SK-N-SH (cell line): ENCODE data around the gene UBE4B.

Experiments used
- CTCF ChIP-seq: fragments of 200-600 bp; sonication (generic); IDR thresholded peaks from 2 replicates; pipeline ENCODE4 v1.6.1; 2017; ENCODE audit warnings: antibody characterized with exemption, mild to moderate bottlenecking, moderate library complexity
- EP300 ChIP-seq, 2 experiments: IDR thresholded peaks; 2 replicates each; pipeline versions ENCODE4 v1.4.0 to v1.6.1; 2012; ENCODE audit warnings: borderline replicate concordance in 1 of 2, low read depth in 1 of 2, low read length in 1 of 2
- EZH2phosphoT487 ChIP-seq: fragments of 200-600 bp; sonication (generic); IDR thresholded peaks from 2 replicates; pipeline ENCODE4 v1.6.1; 2017; ENCODE audit warnings: low read depth, mixed run types, mild to moderate bottlenecking, antibody characterized with exemption, moderate library complexity, borderline replicate concordance
- FOXJ3 ChIP-seq: sonication (generic); formaldehyde crosslinking; IDR thresholded peaks from 2 replicates; pipeline ENCODE4 v1.5.1; 2020; ENCODE audit warnings: mild to moderate bottlenecking, missing genetic modification reagents
- GATA2 ChIP-seq: sonication (generic); formaldehyde crosslinking; IDR thresholded peaks from 2 replicates; pipeline ENCODE4 v1.5.0; 2020; ENCODE audit warnings: mild to moderate bottlenecking, missing genetic modification reagents
- JUND ChIP-seq: IDR thresholded peaks from 2 replicates; pipeline ENCODE4 v1.4.0; 2012
- MXI1 ChIP-seq: IDR thresholded peaks from 2 replicates; pipeline ENCODE4 v1.6.1; 2012; ENCODE audit warnings: mild to moderate bottlenecking, low read depth, low read length, improper control_type of control experiment
- POLR2AphosphoS5 ChIP-seq: IDR thresholded peaks from 2 replicates; pipeline ENCODE4 v1.6.1; 2012; ENCODE audit warnings: low read depth, low read length
- RCOR1 ChIP-seq: fragments of 150-350 bp; IDR thresholded peaks from 2 replicates; pipeline ENCODE4 v1.6.1; 2017; ENCODE audit warnings: antibody characterized with exemption, low read length
- RXRA ChIP-seq: IDR thresholded peaks from 2 replicates; pipeline ENCODE4 v1.4.0; 2012; ENCODE audit warnings: low read depth, mild to moderate bottlenecking, borderline replicate concordance
- SMC3 ChIP-seq: IDR thresholded peaks from 2 replicates; pipeline ENCODE4 v1.6.1; 2012; ENCODE audit warnings: low read depth, low read length, improper control_type of control experiment
- TCF12 ChIP-seq: IDR thresholded peaks from 2 replicates; pipeline ENCODE4 v1.4.0; 2012
- USF1 ChIP-seq: IDR thresholded peaks from 2 replicates; pipeline ENCODE4 v1.4.0; 2012; ENCODE audit warnings: low read depth, borderline replicate concordance

- TF ChIP-seq USF1, result no peak
- TF ChIP-seq TCF12, result no peak
- TF ChIP-seq CTCF, result no peak
- TF ChIP-seq MXI1, result no peak
- no peak for TF ChIP-seq EP300 (IDR thresholded peaks at IDR 0.05; ENCODE audit: borderline replicate concordance in 1 of 2, low read depth in 1 of 2, low read length in 1 of 2)
- TF ChIP-seq RXRA, result no peak
- no peak for TF ChIP-seq RCOR1
- no peak for TF ChIP-seq FOXJ3 (CRISPR knock-in tag)
- no peak for TF ChIP-seq POLR2AphosphoS5
- TF ChIP-seq GATA2, result no peak
- no peak for TF ChIP-seq JUND
- TF ChIP-seq EZH2phosphoT487, result no peak
- TF ChIP-seq SMC3, result no peak
These were observed 180.5 kb downstream of the UBE4B start for GRCh38 chr1:10213186-10213705.
